ENCODE data around the gene UBR2.
"Not testable (repeated sequence)": the region's sequence is repeated elsewhere in the genome, so short reads cannot be mapped to it uniquely, and the experiment has no call there.

Gene UBR2

GRCh38 chr6:42693725-42694323, 130.0 kb downstream of the UBR2 start:
- DNase-seq = peak; percentile 20

- no peak for DNase-seq
Measured at GRCh38 chr6:42694586-42694985, 130.8 kb downstream of the UBR2 start.

DNA sequence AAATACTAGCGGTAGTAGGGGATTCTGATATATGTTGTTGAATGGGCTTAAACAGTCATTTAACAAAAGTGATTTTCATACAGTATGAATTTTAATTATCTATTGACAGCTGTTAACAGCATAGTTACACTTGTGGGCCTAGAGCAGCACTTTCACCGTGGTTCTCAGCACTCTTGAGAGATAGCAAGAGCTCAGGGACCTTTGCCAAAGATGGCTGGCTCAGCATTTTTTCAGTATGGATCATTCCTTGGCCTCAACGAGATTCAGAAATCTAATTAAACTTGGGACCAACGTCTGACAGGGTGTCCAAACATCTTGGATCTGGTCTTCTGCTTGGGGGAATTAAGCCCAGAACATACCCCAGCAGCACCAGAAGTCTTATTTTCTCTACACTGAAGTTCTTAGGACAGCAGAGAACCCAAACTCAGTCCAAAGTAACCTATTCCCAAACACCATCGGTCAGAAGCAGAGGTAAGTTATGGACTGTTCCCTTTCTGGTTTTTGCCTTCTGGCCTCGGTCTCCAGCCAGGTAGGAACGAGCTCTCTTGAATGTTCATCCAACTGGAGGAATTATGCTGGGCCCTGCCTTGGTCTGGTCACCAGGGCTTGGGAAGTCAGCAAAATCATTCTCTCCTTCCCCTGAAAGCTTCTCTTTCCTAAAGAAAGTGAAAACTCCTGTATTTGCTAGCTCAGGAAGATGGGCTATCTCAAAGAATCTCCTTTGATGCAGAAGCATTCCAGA, 132.9 kb downstream of the UBR2 start:
- DNase-seq = no peak

DNA sequence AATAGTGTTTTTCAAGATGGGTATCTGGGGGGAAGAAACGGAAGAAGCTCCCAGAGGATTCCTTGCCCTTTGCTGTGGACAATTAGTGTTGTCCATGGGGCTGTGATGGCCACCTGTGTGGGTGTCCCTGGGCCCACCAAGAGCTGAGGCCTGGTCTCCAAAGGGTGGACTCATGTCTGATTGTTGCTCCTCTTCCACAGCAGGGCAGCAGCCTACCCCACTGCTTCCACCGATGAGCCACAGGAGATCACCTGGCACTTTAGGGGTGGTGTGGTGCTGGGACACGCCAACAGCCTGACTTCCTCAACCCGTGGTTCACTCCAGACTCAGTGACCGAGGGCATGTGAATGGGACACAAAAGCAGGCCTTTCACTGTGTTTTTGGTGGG, 133.4 kb downstream of the UBR2 start:
- no peak for DNase-seq

GRCh38 chr6:42698217-42698616, 134.4 kb downstream of the UBR2 start:
- DNase-seq = no peak

DNA sequence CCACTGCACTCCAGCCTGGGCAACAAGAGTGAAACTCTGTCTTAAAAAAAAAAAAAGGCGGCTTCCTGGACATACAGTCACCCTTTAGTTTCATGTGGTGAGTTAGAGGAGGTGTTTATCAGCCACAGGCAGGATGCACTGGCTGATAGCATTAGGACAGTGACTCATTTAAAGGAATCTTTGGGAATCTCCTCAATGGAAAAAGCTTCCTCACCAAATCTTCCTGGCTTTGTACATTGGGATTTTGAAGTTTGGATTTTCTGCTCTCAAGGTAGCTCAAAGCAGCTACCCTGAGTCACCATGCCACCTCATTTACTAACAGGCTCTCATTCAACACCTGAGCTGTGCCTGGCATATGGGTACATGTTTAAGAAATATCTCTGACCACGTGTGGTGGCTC, 138.4 kb downstream of the UBR2 start:
- no peak for DNase-seq

DNA sequence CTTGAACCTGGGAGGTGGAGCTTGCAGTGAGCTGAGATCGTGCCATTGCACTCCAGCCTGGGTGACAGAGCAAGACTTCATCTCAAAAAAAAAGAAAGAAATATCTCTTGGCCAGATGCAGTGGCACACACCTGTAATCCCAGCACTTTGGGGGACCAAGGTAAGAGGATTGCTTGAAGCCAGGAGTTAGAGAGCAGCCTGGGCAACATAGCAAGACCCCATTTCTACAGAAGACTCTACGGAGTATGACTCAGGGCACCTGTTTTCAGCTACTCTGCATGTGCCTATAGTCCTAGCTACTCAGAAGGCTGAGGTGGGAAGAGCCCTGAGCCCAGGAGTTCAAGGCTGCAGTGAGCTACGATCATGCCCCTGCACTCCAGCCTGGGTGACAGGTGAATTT, 139.0 kb downstream of the UBR2 start:
- not testable (repeated sequence) for DNase-seq

GRCh38 chr6:42704251-42704936, 140.6 kb downstream of the UBR2 start:
- no peak for DNase-seq

DNA sequence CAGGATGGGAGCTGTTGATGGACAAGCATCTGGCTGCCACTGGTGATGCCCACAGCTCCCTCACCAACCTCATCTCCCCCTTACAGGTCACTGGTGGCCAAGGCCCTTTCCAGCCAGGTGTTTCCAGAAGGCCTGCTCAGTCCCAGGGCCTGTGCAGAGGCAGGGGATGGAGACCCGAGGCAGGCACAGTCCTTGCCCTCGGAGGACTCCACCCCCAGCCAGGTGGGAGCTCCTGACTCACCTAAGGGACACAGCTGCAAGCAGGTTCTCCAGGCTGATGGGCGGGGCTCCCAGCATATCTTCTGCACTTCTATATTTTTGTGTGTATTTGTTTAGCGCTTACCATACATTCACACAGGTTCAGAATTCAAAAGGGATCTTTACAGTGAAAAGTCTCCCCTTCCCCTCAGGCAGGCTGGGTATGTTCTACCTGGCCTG, 141.1 kb downstream of the UBR2 start:
- DNase-seq = no peak

DNA sequence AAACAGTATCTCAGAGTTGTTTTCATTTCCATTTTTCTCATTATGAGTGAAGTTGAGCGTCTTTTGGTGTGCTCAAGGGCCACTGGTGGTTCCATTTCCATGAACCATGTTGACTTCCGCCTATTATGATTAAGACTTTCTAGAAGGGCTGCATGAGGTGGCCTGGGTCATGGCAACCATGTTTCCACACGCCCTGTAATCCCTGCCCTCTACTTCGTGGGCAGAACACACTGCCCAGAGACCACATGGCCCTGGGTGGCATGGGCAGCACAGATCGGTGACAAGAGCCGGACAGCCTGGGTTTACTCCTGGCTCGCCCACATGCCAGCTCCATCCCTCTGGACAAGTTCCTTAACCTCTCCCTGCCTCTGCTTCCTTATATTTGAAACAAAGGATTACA, 143.8 kb downstream of the UBR2 start:
- DNase-seq = no peak

DNA sequence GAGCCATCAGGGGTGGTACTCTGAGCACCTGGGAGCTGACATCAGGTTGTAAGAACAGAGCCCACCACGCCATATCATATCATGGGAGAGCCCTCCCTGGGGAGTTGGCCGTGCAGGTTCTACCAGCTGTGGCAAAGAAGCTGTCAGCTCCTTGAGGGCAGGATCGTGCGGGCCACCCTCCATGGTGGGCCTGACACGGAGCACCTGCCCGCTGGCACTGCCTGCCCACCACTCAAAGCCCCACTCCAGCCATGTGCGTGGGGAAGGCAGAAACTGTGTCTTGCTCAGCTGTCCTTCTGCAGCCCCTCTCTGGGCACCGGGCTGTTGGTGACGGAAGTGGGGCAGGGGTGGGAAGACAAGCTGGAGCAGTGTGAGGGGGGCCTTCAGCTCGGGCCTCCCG, 144.3 kb downstream of the UBR2 start:
- DNase-seq = no peak

DNA sequence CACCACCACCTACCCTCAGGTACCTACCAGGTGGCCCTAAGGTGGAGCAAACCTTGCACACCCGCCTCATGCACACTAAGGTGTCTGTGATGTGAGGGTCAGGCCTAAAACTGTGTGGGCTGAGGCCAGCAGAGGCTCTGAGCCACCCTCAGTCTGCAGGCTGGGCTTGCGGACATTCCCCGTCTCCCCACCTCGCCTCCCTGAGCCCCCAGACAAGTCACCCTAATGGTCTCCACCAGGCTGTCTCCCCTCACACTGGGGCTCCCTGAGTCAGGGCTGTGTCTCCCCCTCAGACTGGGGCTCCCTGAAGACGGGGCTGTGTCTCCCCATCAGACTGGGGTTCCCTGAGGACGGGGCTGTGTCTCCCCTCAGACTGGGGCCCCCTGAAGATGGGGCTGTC, 146.0 kb downstream of the UBR2 start:
- no peak for DNase-seq

GRCh38 chr6:42710316-42710715, 146.5 kb downstream of the UBR2 start:
- no peak for DNase-seq

GRCh38 chr6:42711930-42712329, 148.1 kb downstream of the UBR2 start:
- DNase-seq = no peak

DNA sequence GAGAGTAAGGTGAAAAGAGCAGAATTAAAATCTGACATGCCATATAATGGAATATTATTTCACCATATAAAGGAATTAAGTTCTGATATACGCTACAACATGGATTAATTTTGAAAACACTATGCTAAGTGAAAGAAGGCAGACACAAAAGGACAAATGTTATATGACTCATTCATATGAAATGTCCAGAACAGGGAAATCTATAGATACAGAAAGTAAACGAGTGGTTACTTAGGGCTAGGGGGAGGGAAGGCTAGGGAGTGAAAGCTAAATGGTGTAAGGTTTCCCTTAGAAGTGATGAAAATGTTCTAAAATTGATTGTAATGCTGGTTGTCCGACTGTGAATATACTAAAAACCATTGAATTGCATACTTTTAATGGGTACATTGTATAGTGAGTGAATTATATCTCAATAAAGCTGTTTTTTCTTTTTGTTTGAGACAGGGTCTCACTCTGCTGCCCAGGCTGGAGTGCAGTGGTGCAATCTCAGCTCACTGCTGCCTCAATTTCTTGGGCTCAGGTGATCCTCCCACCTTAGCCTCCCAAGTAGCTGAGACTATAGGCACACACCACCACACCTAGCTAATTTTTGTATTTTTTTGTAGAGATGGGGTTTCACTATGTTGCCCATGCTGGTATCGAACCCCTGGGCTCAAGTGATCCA, 150.4 kb downstream of the UBR2 start:
- DNase-seq = no peak

DNA sequence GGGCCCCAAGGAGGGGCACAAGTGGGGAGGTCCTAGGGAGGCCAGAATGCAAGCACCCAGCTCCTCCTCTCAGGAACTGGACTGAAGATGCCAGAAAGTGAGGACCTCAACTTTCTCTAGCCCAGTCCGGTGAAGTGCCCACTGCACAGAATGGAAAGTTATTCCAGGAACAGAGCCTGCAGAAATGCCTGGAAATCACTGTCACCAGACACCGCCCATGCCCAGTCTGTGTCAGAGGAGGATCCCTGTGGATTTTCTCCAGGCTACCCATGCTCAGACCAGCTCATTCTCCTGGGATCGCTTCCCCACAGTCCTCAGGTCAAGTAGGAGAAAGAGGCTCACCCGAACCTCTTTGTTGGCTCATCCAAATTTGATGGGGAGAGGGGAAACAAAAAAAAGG, 152.0 kb downstream of the UBR2 start:
- DNase-seq = no peak

DNA sequence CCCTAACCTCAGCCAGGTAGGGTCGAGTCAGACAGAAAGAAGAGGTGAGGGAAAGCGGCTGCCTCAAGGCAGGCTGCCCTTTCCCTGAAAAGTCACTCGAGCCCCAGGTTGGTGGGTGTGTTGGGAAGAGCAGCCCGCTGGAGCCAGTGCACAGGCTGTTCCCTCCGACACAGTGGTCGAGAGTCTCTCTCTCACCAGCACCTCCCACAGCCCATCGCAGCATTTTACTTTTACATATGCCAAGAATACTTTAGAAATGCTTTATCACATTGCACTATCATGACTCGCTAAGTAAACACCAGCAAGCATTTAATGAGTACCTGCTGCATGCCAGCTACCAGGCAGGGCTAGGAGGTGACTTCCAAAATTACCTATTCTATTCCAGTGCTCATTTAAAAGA, 156.9 kb downstream of the UBR2 start:
- no peak for DNase-seq

- no peak for DNase-seq
Measured at GRCh38 chr6:42722497-42722896, 158.7 kb downstream of the UBR2 start, which contains the start of gene PRPH2. PRPH2 (minus strand) TSS chr6:42722597; CDS start chr6:42722334, 263 bp downstream.

GRCh38 chr6:42724825-42725224, 161.0 kb downstream of the UBR2 start:
- no peak for DNase-seq

- DNase-seq = no peak
Measured at GRCh38 chr6:42726026-42726425, 162.2 kb downstream of the UBR2 start.

GRCh38 chr6:42726485-42727086, 162.8 kb downstream of the UBR2 start:
- peak; percentile 86 for DNase-seq

GRCh38 chr6:42727087-42727611, 163.3 kb downstream of the UBR2 start:
- DNase-seq = no peak

DNA sequence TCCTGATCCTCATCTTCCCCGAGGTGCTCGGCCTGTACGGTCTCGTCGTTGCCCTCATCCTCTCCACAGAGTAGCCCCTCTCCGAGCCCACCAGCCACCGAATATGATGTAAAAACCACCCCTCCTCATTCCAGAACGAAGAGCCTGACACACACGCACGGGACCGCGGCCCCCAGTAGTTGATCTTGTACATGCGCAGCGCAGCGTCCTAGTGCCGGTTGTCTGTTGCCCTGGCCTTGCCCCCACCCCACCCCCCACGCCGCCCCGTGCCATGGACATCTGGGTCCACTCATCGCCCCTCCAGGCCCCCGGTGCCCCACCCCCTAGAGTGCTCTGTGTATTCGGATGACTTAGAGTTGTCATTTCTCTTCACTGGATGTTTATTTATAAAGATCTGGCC, 163.8 kb downstream of the UBR2 start:
- no peak for DNase-seq
